GM18867 (cell line): ENCODE measurements around the gene SLC4A5.
"Not testable (repeated sequence)": the region's sequence is repeated elsewhere in the genome, so short reads cannot be mapped to it uniquely, and the experiment has no call there.

Source experiments
- ATAC-seq: cut with Tn5 transposase; IDR thresholded peaks from one replicate; pipeline ENCODE4 v1.9.1; 2021; ENCODE audit warnings: mild to moderate bottlenecking, moderate library complexity; ENCODE audit not compliant: unreplicated experiment

The SLC4A5 gene

GRCh38 chr2:74366036-74366435, 22.8 kb upstream of the SLC4A5 start:
- no peak for ATAC-seq

- no peak for ATAC-seq
These were observed 21.6 kb upstream of the SLC4A5 start for GRCh38 chr2:74364533-74365505.

GRCh38 chr2:74361327-74361726, 18.1 kb upstream of the SLC4A5 start:
- ATAC-seq, result no peak

DNA sequence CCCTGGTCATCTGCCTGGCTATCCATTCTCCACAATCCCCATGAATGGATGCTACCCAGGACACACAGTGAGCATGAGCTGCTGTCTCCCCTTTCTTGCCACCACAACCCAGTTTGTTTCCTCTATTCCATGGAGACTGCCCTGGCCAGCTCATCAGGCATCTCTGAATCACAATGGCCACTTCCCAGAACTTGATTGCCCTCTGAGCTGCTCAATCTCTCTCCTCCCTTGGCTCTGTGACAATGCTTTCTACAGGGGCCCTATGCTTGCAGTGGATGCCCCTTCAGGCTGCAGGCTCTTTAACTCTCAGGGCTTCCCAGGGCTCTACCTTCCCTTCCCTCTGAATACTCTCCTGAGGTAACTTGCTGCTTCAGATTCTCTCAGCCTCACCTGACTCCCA, 14.4 kb upstream of the SLC4A5 start:
- ATAC-seq, result no peak

DNA sequence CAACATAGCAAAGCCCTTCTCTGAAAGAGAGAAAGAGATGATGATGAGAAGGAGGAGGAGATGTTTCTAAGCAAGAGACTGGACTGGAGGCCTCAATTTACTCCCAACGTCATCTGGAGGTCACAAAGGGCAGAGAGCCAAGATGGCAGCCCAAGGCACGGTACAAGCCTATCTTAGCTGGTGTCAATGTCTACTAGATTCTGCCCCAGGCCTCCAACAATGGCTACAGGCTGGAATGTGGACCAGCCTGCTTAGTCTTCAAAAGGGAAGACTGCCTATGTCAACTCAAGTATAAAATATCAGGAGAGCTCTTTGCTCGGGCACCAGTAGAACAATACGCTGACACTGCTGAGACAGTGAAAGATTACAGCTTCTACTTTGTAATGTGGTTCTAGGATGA, 6.7 kb upstream of the SLC4A5 start:
- ATAC-seq, result no peak

DNA sequence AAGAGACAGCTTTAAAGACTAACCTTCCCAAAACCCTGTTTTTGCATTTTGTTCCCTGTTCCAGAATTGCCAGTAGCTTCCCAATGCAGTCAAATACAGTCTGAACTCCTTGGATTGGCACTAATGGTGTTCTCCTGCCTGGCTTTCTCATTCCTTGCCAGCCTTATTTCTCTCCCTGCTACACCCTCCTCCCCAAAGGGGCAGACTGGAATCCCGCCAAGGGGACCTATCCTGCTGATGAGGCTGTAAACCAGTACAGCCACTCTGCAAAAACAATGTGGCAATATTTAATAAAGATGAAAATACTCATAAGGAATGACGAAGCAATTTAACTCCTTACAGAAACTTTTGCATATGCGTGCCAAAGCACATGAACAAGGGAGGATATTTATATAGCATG, 4.5 kb upstream of the SLC4A5 start:
- ATAC-seq, result no peak

- ATAC-seq, result no peak
These were observed 4.1 kb upstream of the SLC4A5 start for GRCh38 chr2:74347303-74347702.

DNA sequence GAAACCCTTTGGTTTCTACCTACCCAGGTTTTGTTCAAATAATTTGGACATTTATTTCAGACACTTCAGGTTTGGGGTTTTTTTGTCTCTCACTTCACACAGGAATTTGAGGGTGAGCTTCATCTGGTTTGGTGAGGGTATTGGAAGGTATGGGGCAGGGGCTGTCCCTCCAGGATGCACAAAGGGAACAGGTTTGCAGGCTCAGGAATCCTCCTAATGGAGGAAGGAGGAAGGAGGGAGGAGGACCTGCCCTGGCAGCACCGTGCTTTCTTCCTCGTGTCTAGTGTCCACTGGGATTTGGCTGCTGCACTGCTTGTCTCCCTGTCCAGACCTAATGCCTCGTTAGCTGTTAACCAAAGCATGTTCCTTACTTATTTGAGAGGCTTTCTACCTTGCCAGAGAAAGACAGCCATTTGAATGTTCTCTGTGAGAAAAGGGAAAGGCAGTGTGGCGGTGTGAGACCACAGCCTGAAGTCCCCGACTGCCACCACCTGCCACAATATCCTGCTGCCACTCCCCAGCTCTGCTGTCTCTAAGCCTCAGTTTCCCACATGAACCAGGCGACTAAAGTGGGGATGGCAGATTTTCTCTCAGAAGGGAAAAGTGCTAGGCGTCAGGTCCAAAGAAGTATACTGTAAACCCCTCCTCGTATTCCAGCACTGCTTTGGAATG, 2.2 kb upstream of the SLC4A5 start:
- ATAC-seq, result no peak

GRCh38 chr2:74336227-74336626, 7.0 kb downstream of the SLC4A5 start:
- ATAC-seq, result not testable (repeated sequence)

GRCh38 chr2:74334931-74335333, 8.3 kb downstream of the SLC4A5 start:
- ATAC-seq, result peak; percentile 49

- no peak for ATAC-seq
These were observed 9.2 kb downstream of the SLC4A5 start for GRCh38 chr2:74333896-74334586.

DNA sequence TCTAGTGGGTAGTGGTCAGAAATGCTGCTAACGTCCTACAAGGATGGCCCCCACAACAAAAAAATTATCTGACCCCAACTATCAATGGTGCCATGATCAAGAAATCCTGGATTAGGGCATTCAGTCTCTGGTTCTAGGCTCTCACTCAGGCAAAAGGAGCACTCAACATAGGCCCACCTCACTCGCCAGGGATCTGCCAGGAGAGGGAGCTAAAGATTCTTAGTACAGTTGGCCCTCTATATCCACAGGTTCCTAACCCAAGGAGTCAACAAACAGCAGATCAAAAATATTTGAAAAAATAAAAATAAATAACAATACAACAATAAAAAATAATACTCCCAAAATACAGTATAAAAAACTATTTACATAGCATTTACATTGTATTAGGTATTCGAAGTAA, 10.0 kb downstream of the SLC4A5 start:
- no peak for ATAC-seq

DNA sequence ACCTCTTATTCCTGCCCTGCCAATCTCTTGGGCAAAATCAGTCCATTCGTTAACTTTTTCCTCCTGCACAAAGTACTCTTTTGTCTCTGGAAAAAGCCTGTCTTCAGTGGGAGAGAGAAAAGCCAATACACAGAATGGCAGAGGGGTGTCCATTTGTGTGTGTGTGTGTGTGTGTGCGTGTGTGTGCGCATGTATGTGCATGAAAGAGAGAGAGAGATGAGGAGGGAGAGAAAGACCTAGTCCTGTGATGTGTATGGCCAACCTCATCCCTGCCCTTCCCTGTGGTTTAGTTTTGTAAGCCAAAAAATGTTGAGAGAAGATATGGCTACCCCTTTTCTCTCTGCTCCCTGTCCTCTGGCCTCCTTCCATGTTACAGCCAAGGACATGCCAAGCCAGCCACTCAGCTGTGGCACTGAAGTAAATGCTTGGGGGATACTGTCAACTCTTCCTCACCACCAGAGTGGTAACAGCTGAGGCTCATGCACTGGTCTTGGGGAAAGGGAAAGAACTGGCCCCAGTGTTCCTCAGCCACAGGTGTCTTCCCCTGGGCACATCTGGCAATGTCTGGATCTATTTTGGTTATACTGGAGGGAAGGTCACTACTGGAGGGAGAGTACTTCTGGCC, 10.6 kb downstream of the SLC4A5 start:
- ATAC-seq, result no peak

DNA sequence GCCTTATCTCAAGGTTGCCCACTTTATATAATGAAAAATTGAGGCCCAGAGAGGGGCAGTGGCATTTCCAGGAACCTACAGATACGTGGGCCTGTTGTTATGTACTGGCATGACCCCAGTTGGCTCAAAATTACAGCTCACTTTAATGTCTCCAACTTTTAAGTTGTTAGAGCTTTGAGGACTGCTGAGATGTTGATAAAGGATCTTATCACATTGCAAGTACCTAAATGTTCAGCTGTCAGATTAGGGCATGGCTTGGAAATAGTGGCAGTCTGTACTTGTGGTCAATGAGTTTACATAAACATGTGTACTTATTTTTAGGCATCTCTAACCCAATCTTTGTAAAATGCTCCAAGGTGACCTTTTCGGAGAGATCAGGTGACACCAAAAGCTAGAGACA, 14.6 kb downstream of the SLC4A5 start:
- ATAC-seq, result no peak

DNA sequence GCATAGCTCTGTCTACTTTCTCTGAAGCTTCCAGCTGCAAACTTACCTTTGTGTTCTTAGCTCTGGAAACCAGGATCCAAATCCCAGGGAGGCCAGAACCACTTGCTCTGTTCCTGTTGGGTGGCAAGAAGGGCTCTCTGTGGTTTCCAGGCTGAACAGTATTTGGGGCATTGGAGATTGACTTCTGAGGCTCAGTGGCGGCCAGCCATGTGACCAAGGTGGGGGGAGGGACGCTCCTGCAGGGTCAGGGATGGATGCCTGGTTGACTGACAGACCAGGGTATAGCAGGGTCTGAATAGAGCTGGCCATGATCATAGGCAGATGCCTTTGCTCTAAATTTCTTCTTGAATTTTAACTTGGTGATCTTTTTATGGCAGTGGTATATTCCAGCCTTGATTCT, 15.1 kb downstream of the SLC4A5 start:
- ATAC-seq, result no peak

DNA sequence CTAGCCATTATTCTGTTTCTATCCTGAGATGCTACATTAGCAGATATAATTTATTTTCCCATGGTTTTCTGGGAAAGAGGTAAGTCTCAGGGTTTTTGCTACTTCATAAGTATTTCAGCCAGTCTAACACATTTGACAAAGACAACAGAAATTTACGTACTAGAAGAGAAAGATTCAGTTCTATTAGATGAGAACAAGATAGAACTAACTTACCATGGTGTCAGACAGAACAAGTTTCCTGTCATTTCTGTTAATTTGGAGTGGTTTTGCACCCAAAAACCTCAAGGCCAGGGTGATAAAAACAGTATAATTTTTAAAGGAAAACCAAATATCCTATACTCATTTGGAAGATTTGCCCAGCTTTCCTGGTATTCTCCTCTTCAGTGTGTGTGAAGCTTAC, 15.6 kb downstream of the SLC4A5 start:
- ATAC-seq, result no peak

DNA sequence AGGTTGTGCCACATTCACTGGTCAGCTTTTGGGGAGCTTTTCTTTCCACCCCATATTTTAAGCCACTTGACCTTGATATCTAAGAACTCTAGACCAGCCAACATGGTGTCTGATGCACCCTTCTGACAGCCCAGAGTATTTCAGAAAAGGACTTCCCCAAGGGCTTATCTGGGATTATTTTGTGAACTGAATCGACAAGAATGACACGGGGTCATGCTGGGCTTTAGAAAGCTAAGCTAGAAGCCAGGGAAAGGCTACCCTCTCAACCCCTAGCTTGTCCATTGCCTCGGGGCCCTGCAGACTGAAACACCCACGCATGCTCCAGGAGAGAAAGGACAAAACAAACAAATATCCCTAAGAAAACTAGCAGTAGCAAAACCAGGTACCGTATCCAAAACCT, 16.0 kb downstream of the SLC4A5 start:
- ATAC-seq, result no peak

DNA sequence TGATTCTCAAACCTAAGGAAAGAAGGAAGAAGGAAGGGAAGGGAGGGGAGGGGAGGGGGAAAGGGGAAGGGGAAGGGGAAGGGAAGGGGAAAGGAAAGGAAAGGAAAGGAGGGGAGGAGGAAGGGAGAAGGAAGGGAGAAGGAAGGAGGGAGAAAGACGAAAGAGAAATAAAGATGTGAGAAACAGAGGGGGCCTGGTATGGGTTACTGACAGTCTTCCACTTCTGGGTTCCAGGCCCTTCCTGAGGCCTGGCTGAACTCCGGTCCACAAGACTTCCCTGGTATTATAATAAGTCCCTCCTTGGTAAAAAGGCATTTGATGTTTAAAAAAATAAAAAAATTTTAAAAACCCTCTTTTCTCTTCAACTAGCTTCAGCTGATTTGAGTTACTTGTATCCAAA, 17.4 kb downstream of the SLC4A5 start:
- no peak for ATAC-seq

GRCh38 chr2:74321737-74322136, 21.5 kb downstream of the SLC4A5 start:
- ATAC-seq, result no peak

DNA sequence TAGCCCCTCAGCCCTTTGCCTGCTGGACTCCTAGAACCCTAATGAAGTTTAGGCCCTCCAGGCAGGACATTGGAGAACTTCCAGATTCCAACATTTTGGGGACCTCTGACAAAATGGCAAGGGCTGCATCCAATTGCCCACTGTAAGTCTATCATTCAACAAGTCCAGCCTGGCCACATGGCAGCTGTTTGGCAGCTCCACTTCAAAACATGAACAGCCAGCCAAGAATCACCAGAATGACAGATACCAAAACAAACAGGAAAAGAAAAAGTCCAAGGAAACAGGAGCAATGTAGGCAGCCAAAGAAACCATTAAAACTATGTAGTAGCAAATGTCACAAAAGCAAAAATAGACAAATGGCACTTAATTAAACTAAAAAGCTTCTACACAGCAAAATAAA, 25.5 kb downstream of the SLC4A5 start:
- no peak for ATAC-seq

- no peak for ATAC-seq
These were observed 26.5 kb downstream of the SLC4A5 start for GRCh38 chr2:74316627-74317295.
